ENCODE data around the gene EBPL.

GRCh38 chr13:49653478-49653877 is 37.8 kb downstream of the EBPL start:
- no peak for TF ChIP-seq REST (IDR thresholded peaks at IDR 0.05; ENCODE audit: insufficient read depth in 1 of 2, low read depth in 2 of 2, low read length in 1 of 2)
- no peak for TF ChIP-seq CTCF (IDR thresholded peaks at IDR 0.05)
